ENCODE results near the gene MALRD1.

DNA sequence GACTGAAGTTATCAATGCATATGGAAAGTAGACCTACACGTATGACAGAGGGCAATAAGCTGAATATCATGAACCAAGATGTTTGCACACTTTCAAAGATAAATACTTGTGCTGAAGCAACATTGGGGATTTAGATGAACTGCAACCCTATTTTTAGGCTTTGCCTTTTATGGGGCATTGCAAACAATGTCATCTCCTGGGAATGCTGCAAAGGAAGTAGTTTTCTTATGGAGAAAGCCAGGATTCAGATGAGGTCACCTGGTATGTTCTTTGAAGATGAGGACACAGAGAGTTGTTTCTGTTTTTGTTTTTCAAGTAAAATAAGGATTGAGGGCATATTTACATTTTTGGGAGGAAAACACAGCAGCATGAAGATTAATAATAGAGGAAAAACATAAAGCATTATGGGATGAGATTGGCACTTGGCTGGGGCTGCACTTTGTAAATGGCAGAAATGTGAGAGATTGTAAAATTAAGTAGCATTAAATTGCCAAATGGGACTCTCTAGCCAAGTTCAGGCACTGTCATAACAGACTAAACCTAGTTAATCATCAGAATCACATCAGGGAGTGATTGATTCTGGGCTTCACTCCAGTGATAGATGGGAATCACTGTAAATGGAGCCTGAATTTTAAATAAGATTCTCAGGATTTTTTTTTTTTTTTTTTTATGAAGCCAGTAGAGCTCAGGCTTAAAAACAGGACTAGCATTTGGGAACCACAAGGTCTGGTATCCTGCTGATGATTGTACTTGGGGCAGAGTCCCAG lies 63.1 kb downstream of the MALRD1 start:
- TF ChIP-seq, protein P1, sequence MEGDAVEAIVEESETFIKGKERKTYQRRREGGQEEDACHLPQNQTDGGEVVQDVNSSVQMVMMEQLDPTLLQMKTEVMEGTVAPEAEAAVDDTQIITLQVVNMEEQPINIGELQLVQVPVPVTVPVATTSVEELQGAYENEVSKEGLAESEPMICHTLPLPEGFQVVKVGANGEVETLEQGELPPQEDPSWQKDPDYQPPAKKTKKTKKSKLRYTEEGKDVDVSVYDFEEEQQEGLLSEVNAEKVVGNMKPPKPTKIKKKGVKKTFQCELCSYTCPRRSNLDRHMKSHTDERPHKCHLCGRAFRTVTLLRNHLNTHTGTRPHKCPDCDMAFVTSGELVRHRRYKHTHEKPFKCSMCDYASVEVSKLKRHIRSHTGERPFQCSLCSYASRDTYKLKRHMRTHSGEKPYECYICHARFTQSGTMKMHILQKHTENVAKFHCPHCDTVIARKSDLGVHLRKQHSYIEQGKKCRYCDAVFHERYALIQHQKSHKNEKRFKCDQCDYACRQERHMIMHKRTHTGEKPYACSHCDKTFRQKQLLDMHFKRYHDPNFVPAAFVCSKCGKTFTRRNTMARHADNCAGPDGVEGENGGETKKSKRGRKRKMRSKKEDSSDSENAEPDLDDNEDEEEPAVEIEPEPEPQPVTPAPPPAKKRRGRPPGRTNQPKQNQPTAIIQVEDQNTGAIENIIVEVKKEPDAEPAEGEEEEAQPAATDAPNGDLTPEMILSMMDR (IDR thresholded peaks at IDR 0.05), result no peak
- no peak for TF ChIP-seq POLR2A (IDR thresholded peaks at IDR 0.05)

Data from thyroid gland (tissue), 4 donors.